OCI-LY1 (cell line): ENCODE measurements around the gene IRF1.
A peak's percentile ranks its signal among the peaks of the same experiment; 100 is the strongest.

Source experiments
- H2AFZ ChIP-seq: fragments of 200-600 bp; sonication (generic), shearing (Covaris generic); 2 replicates; pipeline ENCODE4 v1.6.0; 2014; ENCODE audit warnings: antibody characterized with exemption, mild to moderate bottlenecking, low read length
- H3F3A ChIP-seq: fragments of 200-600 bp; sonication (generic), shearing (Covaris generic); 2 replicates; pipeline ENCODE4 v1.6.0; 2014; ENCODE audit warnings: mild to moderate bottlenecking, antibody characterized with exemption, low read length, moderate library complexity; ENCODE audit not compliant: insufficient read depth
- H3K27ac ChIP-seq: fragments of 200-600 bp; sonication (generic); 2 replicates; pipeline ENCODE4 v1.5.1; 2014; ENCODE audit warnings: low read length, mixed run types, mild to moderate bottlenecking, low read depth; ENCODE audit not compliant: poor library complexity, severe bottlenecking
- H3K27me3 ChIP-seq: fragments of 200-600 bp; sonication (generic); 2 replicates; pipeline ENCODE4 v1.6.0; 2014; ENCODE audit warnings: antibody characterized with exemption, mild to moderate bottlenecking, low read length, moderate library complexity; ENCODE audit not compliant: insufficient read depth
- H3K36me3 ChIP-seq: fragments of 200-600 bp; sonication (generic); 2 replicates; pipeline ENCODE4 v1.6.1; 2014; ENCODE audit warnings: mild to moderate bottlenecking, antibody characterized with exemption, low read length, moderate library complexity, mixed read lengths; ENCODE audit not compliant: insufficient read depth
- H3K4me1 ChIP-seq: fragments of 200-600 bp; sonication (generic); 2 replicates; pipeline ENCODE4 v1.5.1; 2014; ENCODE audit warnings: mild to moderate bottlenecking, low read length, moderate library complexity; ENCODE audit not compliant: insufficient read depth, severe bottlenecking
- H3K4me2 ChIP-seq: fragments of 200-600 bp; sonication (generic), shearing (Covaris generic); 2 replicates; pipeline ENCODE4 v1.6.1; 2014; ENCODE audit warnings: low read length
- H3K4me3 ChIP-seq: fragments of 200-600 bp; sonication (generic); 2 replicates; pipeline ENCODE4 v1.5.1; 2014; ENCODE audit warnings: low read length, low read depth, mild to moderate bottlenecking, mixed read lengths; ENCODE audit not compliant: poor library complexity, severe bottlenecking
- H3K79me2 ChIP-seq: fragments of 200-600 bp; shearing (Covaris generic); 2 replicates; pipeline ENCODE4 v1.6.1; 2016; ENCODE audit warnings: mixed run types, low read length, mixed read lengths; ENCODE audit not compliant: insufficient read depth
- H3K9ac ChIP-seq: fragments of 200-600 bp; sonication (generic), shearing (Covaris generic); 2 replicates; pipeline ENCODE4 v1.6.1; 2014; ENCODE audit warnings: mild to moderate bottlenecking, low read length, mixed read lengths
- H3K9me2 ChIP-seq: fragments of 200-600 bp; sonication (generic), shearing (Covaris generic); 2 replicates; pipeline ENCODE4 v1.6.1; 2014; ENCODE audit warnings: low read depth, mild to moderate bottlenecking, low read length, mixed read lengths
- H3K9me3 ChIP-seq: fragments of 200-600 bp; shearing (Covaris generic); 2 replicates; pipeline ENCODE4 v1.6.1; 2014; ENCODE audit warnings: low read length, mixed read lengths
- H4K20me1 ChIP-seq: fragments of 200-600 bp; sonication (generic), shearing (Covaris generic); 2 replicates; pipeline ENCODE4 v1.6.0; 2016; ENCODE audit warnings: mild to moderate bottlenecking, low read length; ENCODE audit not compliant: insufficient read depth
- CTCF ChIP-seq: fragments of 200-600 bp; sonication (generic), shearing (Covaris generic); IDR thresholded peaks from 2 replicates; pipeline ENCODE4 v1.5.1; 2017; ENCODE audit warnings: mild to moderate bottlenecking, antibody characterized with exemption, low read length, moderate library complexity, mixed read lengths
- EZH2 ChIP-seq: fragments of 200-600 bp; sonication (generic), shearing (Covaris generic); IDR thresholded peaks from 2 replicates; pipeline ENCODE4 v1.8.0; 2017; ENCODE audit warnings: borderline replicate concordance, mixed run types, mild to moderate bottlenecking, antibody characterized with exemption, low read length, moderate library complexity, mixed read lengths

IRF1 gene

GRCh38 chr5:132476876-132477781 is 13.4 kb downstream of the IRF1 start:
- Histone ChIP-seq H3K9me3 (no peaks in the 10 kb centered on the region), H4K20me1 (no peaks in the 10 kb centered on the region), H3K36me3 (no peaks in the 10 kb centered on the region), H3K4me3 (no peak overlapping the region), H2AFZ (no peak overlapping the region), H3K27ac (peak overlapping the region; percentile 8), H3K27me3 (no peaks in the 10 kb centered on the region), H3K4me1 (peaks cover 37% of the 10 kb centered on the region), H3K9me2 (no peaks in the 10 kb centered on the region), H3K79me2 (no peaks in the 10 kb centered on the region), H3K4me2 (no peak overlapping the region), H3K9ac (no peak overlapping the region), H3F3A (no peaks in the 10 kb centered on the region)
- TF ChIP-seq EZH2 (no peak), CTCF (no peak)

GRCh38 chr5:132475987-132476875 is 14.3 kb downstream of the IRF1 start:
- H3K9me3 ChIP-seq: no peaks in the 10 kb centered on the region
- H3K79me2 ChIP-seq: no peaks in the 10 kb centered on the region
- no peak overlapping the region for H3K4me2 ChIP-seq
- no peak overlapping the region for H3K9ac ChIP-seq
- H3K4me1 ChIP-seq: peaks cover 37% of the 10 kb centered on the region
- H3K27me3 ChIP-seq: no peaks in the 10 kb centered on the region
- no peak for TF ChIP-seq CTCF
- TF ChIP-seq EZH2: no peak
- no peak overlapping the region for H2AFZ ChIP-seq
- no peaks in the 10 kb centered on the region for H3K9me2 ChIP-seq
- H3K36me3 ChIP-seq: no peaks in the 10 kb centered on the region
- no peak overlapping the region for H3K4me3 ChIP-seq
- H4K20me1 ChIP-seq: no peaks in the 10 kb centered on the region
- H3F3A ChIP-seq: no peaks in the 10 kb centered on the region
- H3K27ac ChIP-seq: no peak overlapping the region

- Histone ChIP-seq H2AFZ (no peak overlapping the region), H4K20me1 (no peaks in the 10 kb centered on the region), H3K4me3 (no peak overlapping the region), H3K79me2 (no peaks in the 10 kb centered on the region), H3K4me2 (no peak overlapping the region), H3K9me2 (no peaks in the 10 kb centered on the region), H3K27ac (no peak overlapping the region), H3K4me1 (peaks cover 37% of the 10 kb centered on the region), H3K36me3 (no peaks in the 10 kb centered on the region), H3K9ac (no peak overlapping the region), H3K9me3 (no peaks in the 10 kb centered on the region), H3F3A (no peaks in the 10 kb centered on the region), H3K27me3 (no peaks in the 10 kb centered on the region)
- no peak for TF ChIP-seq CTCF
- no peak for TF ChIP-seq EZH2
Measured at GRCh38 chr5:132475497-132475882, 15.1 kb downstream of the IRF1 start.
